Retina (tissue), 1 donor: ENCODE measurements around the gene DUS1L.

Source experiments
- DNase-seq: peaks from one replicate; pipeline ENCODE4 v3.0.0-alpha.2; 2016

DUS1L gene

DNA sequence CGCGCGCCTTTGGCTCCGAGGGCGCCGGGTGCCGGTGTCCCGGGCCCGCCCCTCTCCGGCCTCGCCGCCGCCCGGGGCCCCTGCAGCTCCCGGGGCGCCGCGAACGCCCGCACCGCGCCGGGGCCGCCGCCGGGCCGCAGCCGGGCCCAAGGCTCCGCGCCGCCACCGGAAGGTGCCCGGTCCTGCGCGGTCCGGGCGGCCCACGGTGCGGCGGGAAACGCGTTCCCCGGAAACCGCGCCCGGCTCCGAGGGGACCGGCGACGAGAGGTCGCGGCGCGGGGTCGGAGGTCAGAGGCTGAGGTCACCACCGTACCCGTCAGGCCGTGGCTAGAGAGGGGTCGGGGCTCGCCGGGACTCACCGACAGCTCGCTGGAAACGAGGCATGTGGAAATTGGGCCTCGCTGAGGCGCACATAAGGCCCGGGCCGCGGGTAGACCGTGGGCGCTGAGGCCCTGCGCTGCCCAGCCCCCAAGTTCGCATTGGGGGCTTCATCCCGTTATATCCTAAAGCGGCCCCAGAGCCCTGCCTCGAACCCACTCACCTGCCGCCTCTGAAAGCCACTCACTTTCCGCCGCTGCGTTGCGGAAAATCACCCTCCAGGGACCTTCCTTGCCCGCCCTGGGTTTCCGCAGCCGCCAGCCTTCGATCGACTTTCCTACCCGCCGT is at the start of gene DUS1L:
DUS1L (minus strand) TSS at position 167 of the 666 bp plus-strand sequence. CDS start 745 bp downstream, outside the sequence.
- peak; percentile 72 for DNase-seq

DNA sequence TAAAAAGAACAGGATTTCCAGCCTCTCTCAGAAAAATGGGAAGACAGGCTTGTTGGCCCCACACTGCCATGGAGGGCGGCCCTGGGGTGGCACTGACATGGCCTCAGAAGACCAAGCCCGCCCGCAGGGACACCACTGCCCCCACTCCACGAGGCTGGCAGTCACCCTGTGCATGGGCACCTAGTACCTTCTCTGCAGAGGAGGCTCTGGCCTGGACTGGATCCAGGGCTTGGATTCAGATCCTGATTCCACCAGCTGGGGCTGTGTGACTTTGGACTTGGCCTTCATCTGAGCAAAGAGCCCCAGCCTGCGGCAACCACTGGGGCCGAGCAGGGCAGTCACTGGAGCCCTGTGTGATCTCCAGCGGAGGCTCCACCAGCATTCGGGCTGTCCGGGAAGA is 49.3 kb upstream of the DUS1L start:
- DNase-seq, result no peak

DNA sequence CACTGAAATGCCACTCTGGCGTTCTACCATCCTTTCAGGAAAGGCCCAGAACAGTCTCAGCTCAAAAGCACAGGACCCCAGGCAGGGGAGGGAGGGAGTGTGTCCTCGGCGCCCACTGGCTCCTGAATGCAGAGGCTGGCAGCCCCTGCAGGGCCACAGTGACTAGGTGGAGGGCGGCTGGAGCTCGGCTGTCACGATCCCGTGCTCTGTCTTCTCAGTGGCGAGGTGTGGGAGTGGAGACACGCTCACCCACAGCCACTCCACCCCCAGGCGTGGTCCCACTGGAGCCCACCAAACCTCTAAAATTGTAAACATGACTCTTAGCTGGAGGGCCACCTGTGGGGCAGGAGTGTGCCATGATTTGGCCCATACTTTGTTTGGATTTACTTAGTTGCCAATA is 48.8 kb upstream of the DUS1L start:
- DNase-seq, result no peak

DNA sequence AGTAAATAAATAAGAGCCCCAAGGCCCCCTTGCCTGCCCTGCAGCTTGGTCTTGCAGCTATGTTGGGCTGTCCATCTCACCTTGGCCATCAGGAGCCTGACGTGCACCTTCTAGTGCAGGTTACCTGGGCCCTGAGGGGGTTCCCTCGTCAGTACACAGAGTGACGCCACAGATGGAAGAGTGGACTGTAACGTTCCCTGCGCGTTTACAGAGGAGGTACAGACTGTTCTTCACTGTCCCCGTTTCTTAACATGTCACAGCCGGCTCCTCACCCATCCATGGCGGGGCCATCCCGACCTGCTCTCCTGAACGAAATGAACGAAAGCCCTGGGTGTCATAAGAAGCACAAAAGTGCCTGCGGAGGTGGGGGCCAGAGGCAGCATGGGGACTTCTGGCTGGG is 48.3 kb upstream of the DUS1L start:
- no peak for DNase-seq

- no peak for DNase-seq
Measured at GRCh38 chr17:82113422-82113821, 47.8 kb upstream of the DUS1L start.

GRCh38 chr17:82112914-82113311 is 47.3 kb upstream of the DUS1L start:
- no peak for DNase-seq

- DNase-seq, result no peak
Measured at GRCh38 chr17:82112181-82112913, 46.7 kb upstream of the DUS1L start.

GRCh38 chr17:82110298-82110697 is 44.7 kb upstream of the DUS1L start:
- no peak for DNase-seq

- peak; percentile 16 for DNase-seq
Measured at GRCh38 chr17:82108961-82109475, 43.4 kb upstream of the DUS1L start.

- peak; percentile 46 for DNase-seq
Measured at GRCh38 chr17:82108496-82108945, 42.9 kb upstream of the DUS1L start.

- peak; percentile 39 for DNase-seq
Measured at GRCh38 chr17:82108038-82108437, 42.4 kb upstream of the DUS1L start.

DNA sequence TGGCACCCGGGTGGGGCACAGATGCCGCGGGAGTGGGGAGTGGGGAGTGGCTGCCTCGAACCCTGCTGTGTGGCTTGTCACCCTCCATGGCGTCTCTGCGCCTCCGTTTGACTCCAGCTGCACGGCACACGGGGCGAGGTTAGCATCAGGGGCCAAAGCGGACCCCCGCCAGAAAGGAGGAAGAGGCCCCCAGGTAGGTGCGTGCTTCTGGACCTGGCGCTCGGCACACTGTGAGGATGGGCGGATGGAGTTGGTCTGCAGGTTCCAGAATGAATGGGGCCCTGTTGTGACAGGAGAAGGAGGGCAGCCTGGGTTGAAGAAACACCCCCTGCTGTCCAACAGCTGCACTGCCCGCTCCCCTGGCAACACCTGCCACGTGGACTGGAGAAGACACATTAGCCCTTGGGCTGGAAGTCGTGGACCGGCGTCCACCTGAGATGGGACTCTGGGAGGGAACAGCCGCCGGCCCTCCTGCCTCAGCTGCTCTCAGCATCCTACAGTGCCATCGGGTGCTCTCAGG is 41.8 kb upstream of the DUS1L start:
- DNase-seq, result peak; percentile 45

GRCh38 chr17:82106688-82107305 is 41.2 kb upstream of the DUS1L start:
- DNase-seq, result no peak

GRCh38 chr17:82105882-82106687 is 40.5 kb upstream of the DUS1L start:
- peak; percentile 66 for DNase-seq

DNA sequence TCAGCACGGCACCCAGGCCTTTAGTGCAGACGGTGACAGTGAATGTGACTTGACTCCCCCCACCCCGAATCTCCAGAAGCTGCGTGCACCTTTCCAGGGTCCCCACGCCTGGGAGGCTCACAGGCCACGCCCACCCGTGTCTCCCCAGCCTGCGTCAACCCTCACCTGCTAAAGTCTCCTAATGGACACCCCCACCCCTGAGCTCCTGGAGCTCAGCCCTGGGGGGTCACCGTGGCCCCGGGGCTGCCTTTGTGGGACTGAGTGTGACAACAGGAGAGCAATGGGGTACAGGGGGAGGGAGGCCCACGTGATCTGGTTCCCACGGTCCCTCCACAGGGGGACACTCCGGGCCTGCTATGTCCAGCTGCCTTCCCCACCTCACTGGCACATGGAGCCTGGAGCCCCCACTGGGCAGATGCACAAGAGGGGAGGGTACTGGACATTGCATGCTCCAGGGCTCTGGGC is 39.8 kb upstream of the DUS1L start:
- DNase-seq, result no peak

DNA sequence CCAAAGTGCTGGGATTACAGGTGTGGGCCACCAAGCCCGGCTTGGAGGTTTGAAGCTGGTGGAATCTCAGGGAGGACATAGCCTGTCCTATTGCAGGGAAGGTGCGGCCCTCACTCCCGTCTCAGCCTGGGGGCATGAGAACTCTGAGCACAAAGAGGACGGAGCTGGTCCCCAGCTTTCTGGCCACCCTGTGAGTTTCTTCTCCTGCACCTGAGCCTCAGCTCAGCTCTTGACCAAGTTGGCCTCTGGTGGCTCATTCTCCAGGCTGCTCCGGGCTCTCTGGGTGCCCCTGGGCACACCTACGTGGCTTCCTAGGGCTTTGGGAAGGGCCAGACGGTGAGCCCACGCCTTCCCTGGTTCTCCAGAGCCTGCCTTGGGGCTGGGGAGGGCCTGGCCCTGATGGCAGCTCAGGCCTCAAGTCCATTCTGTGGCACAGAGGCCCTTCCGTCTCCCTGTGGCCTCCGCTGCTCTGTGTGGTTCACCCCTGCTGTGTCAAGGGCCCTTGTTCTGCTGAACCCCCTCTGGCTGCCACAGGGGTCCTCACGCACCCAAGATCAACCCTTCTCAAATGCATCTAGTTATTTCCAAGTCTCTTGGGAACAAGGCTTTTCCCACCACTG is 39.3 kb upstream of the DUS1L start:
- DNase-seq, result no peak

GRCh38 chr17:82103553-82104451 is 38.2 kb upstream of the DUS1L start:
- DNase-seq, result peak; percentile 80

DNA sequence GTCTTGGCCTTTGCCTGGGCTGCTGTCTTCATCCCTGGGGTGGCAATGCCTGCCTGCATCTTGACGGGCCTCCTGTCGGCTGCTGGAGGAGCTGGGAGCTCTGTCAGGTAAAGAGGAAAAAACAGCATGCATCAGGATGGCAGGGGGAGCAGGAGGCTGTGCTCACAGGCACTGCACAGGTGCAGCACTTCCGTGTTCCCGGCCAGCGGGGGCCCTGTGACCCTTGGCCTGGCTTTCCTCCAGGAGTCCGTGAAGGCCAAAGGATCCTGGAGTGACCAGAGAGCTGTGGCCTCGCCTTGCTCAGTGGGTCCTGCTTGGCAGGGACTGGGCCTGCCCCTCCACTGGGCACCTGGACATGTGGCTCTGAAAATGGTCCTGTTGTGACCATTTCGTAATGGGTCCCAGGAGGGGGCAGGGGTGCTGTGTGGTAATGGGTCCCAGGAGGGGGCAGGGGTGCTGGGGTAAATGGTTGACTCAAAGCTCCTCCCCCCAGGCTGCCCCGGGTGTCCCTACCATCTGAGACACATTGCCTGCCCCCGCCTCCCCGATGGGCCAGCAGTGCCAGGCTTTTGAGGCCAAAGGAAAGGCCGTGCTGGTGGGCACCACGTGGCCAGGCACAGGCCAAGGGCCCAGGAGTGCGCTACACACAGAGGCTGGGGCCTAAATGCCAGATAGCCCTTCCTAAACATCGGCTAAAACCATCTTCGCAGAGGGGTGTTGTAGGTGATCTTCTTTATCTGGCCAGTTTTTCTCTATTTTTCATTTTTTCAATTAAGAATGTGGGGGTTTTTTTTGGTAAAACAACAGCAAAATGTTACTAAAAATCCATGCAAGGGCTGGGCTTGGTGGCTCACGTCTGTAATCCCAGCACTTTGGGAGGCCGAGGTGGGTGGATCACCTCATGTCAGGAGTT is 36.4 kb upstream of the DUS1L start:
- DNase-seq, result no peak

DNA sequence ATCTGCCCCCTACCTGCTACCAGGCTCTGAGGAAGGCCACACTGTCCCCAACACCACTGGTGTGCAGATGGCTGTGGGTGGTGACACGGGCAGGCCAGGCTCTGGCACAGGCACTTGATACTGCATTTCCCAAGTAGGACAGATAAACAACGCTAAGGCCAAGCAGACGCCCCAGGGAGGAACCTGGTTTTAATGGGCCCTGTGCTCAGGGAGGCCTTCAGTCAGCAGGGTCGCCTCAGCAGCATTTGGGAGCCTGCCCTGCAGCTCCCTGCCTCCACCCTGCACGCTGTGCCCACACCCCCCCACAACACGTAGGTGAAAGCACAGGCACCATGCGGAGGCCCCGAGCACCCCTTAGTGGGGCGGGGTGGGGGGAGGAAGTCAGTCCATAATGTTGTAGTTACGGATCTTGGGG is 35.7 kb upstream of the DUS1L start:
- no peak for DNase-seq
